Right lobe of liver (tissue), 6 donors: ENCODE measurements around the gene ACTRT2. TPM values are rescaled to one million over a fixed set of nuclear protein-coding genes. Genes with fewer than 3 reads are reported as not detected.

Source experiments
- ATAC-seq, 4 donors: fragments of 200-7000 bp; cut with Tn5 transposase; one replicate each; pipeline ENCODE4 v1.9.1; 2020; ENCODE audit warnings: mild to moderate bottlenecking in 4 of 4, moderate library complexity in 4 of 4
- DNase-seq, 3 donors: peaks; one replicate each; pipeline ENCODE4 v3.0.0-alpha.2; 2020
- H3K27ac ChIP-seq, 3 donors: fragments of 200-600 bp; one replicate each; pipeline ENCODE4 v1.8.0; 2022
- H3K27me3 ChIP-seq, 2 donors: fragments of 200-600 bp; one replicate each; pipeline ENCODE4 v1.8.0; 2022
- H3K36me3 ChIP-seq, 4 donors: fragments of 200-600 bp; sonication (generic) in 1 of 4; one replicate each; pipeline versions ENCODE4 v1.5.1 to v1.8.0; 2017 to 2022; ENCODE audit warnings: control low read depth in 1 of 4
- H3K4me1 ChIP-seq, 4 donors: fragments of 200-600 bp; sonication (generic) in 1 of 4; one replicate each; pipeline versions ENCODE4 v1.5.1 to v1.8.0; 2017 to 2022; ENCODE audit warnings: control low read depth in 1 of 4
- H3K4me3 ChIP-seq, 3 donors: fragments of 200-600 bp; one replicate each; pipeline ENCODE4 v1.8.0; 2022
- H3K9me3 ChIP-seq, 4 donors: fragments of 200-600 bp; sonication (generic) in 1 of 4; one replicate each; pipeline versions ENCODE4 v1.5.1 to v1.8.0; 2017 to 2022; ENCODE audit warnings: control low read depth in 1 of 4
- POLR2A ChIP-seq: fragments of 450-650 bp; IDR thresholded peaks from one replicate; pipeline ENCODE4 v1.6.1; 2017; ENCODE audit warnings: antibody characterized with exemption, mild to moderate bottlenecking
- WGBS: methylation state at CpG from one replicate; pipeline ENCODE4 v1.1.6; 2018; ENCODE audit warnings: low coverage, low lambda C conversion rate; ENCODE audit not compliant: insufficient coverage; ENCODE audit errors: missing lambda C conversion rate; 5-methylcytosine and 5-hydroxymethylcytosine counted together
- intact Hi-C, 2 donors: fragments of 100-400 bp; cut with DNase I; formaldehyde crosslinking; loops; one replicate each; pipeline versions ENCODE4 v1.11.2 to v1.14.1; 2022
- total RNA-seq, 6 experiments: library from RNA; depleted of rRNA in 2 of 6; stranded (reverse); fragments of >200 nt in 2 of 6; fragmentation: NEBNext Ultra II Directional in 3 of 6; extraction: Animal tissue kit (Norgen Biotek cat#: 25700) in 3 of 6; gene quantifications; one replicate each; pipeline versions ENCODE4 v1.1.0 to v1.2.4, GENCODE V29; 2016 to 2023
- TF ChIP-seq, protein P1 (sequence below), 4 donors: fragments of 200-600 bp in 3 of 4; fragments of 450-650 bp in 1 of 4; IDR thresholded peaks; one replicate each; pipeline versions ENCODE4 v1.5.1 to v1.8.0; 2016 to 2022; ENCODE audit warnings: antibody characterized with exemption in 4 of 4, mild to moderate bottlenecking in 2 of 4
- donor health status: DM: no; HTN: yes; CAD: no.
- donor health status: DM: no; HTN: no; CAD: no.
- donor health status: DM: no; HTN: no; CAD: no.
- donor health status: DM: no; HTN: yes; CAD: no.
- donor health status: DM: no; HTN: yes; CAD: no.

The ACTRT2 gene
- total RNA-seq, 6 experiments from 2014 or later, result not detected

DNA sequence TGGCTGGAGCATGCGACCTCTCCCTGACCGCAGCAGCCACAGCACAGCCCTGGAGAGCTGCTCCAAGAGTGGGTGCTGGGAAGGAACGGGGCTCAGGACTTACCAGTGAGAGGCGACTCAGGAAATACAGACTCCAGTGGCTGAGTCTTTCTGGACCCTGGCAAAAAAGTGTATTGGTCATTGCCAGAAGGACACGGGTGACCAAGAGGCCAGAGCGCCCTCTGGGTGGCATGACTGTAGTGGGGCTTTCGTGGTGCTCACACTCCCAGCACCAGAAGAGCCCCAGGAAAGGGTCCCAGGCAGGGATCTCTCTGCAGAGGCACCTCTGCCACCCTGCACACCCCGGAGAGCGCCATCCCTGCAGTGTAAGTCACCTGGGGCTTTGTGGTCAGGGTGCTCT lies 38.9 kb downstream of the ACTRT2 start:
- H3K4me3 ChIP-seq, result no peak overlapping the region
- no peak overlapping the region for H3K27ac ChIP-seq
- WGBS, result 66% methylated on average over 5 of the region's 9 CpGs
- no peaks in the 10 kb centered on the region for H3K36me3 ChIP-seq
- peak in 1 of 3 donors; percentile 23 for DNase-seq
- H3K4me1 ChIP-seq, result peaks cover 0 to 10% (median 3%) of the 10 kb centered on the region in 4 donors
- no peaks in the 10 kb centered on the region for H3K9me3 ChIP-seq
- intact Hi-C loops, result no loop called here
- ATAC-seq, result no peak
- TF ChIP-seq, protein P1, sequence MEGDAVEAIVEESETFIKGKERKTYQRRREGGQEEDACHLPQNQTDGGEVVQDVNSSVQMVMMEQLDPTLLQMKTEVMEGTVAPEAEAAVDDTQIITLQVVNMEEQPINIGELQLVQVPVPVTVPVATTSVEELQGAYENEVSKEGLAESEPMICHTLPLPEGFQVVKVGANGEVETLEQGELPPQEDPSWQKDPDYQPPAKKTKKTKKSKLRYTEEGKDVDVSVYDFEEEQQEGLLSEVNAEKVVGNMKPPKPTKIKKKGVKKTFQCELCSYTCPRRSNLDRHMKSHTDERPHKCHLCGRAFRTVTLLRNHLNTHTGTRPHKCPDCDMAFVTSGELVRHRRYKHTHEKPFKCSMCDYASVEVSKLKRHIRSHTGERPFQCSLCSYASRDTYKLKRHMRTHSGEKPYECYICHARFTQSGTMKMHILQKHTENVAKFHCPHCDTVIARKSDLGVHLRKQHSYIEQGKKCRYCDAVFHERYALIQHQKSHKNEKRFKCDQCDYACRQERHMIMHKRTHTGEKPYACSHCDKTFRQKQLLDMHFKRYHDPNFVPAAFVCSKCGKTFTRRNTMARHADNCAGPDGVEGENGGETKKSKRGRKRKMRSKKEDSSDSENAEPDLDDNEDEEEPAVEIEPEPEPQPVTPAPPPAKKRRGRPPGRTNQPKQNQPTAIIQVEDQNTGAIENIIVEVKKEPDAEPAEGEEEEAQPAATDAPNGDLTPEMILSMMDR (IDR thresholded peaks at IDR 0.05), result no peak
- no peak for TF ChIP-seq POLR2A
- H3K27me3 ChIP-seq, result peaks cover 0 to 27% of the 10 kb centered on the region in 2 donors

- intact Hi-C loops, result no loop called here
- Histone ChIP-seq H3K27ac (no peak overlapping the region), H3K4me1 (peaks cover 0 to 10% (median 3%) of the 10 kb centered on the region in 4 donors), H3K4me3 (no peak overlapping the region), H3K9me3 (no peaks in the 10 kb centered on the region), H3K36me3 (no peaks in the 10 kb centered on the region), H3K27me3 (peaks cover 0 to 27% of the 10 kb centered on the region in 2 donors)
- DNase-seq (peak in 1 of 3 donors; percentile 37), ATAC-seq (no peak)
- TF ChIP-seq POLR2A, result no peak
- TF ChIP-seq, protein P1 (IDR thresholded peaks at IDR 0.05), result no peak
- 34% methylated on average over 3 of the region's 15 CpGs for WGBS
Measured at GRCh38 chr1:3060601-3061551, 39.6 kb downstream of the ACTRT2 start.

DNA sequence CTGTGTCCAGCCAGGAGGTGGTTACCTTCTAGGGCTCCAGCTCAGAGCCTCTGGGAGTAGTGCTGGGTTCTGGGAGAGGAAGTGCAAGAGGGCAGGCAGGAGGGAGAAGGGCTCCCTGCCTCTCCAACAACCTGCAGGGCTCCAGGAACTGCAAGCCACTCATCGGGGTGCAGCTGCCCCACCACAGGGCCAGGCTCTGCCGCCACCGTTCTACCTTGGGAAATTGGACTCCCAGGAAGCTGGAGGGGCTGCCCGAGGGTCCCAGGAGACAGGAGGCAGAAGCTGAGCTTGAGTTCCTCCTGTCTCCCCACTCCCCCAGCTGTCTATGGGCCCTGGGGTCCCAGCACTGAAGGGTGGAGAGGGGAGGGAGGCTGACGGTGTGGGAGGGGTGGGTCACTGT lies 40.3 kb downstream of the ACTRT2 start:
- TF ChIP-seq, protein P1 (IDR thresholded peaks at IDR 0.05), result no peak
- no peak for TF ChIP-seq POLR2A
- DNase-seq (no peak), ATAC-seq (no peak)
- Histone ChIP-seq H3K4me1 (peaks cover 0 to 10% (median 3%) of the 10 kb centered on the region in 4 donors), H3K9me3 (no peaks in the 10 kb centered on the region), H3K36me3 (no peaks in the 10 kb centered on the region), H3K4me3 (no peak overlapping the region), H3K27ac (no peak overlapping the region), H3K27me3 (peaks cover 0 to 27% of the 10 kb centered on the region in 2 donors)
- no CpG with 5 or more reads among the region's 5 CpGs for WGBS
- intact Hi-C loops, result no loop called here

DNA sequence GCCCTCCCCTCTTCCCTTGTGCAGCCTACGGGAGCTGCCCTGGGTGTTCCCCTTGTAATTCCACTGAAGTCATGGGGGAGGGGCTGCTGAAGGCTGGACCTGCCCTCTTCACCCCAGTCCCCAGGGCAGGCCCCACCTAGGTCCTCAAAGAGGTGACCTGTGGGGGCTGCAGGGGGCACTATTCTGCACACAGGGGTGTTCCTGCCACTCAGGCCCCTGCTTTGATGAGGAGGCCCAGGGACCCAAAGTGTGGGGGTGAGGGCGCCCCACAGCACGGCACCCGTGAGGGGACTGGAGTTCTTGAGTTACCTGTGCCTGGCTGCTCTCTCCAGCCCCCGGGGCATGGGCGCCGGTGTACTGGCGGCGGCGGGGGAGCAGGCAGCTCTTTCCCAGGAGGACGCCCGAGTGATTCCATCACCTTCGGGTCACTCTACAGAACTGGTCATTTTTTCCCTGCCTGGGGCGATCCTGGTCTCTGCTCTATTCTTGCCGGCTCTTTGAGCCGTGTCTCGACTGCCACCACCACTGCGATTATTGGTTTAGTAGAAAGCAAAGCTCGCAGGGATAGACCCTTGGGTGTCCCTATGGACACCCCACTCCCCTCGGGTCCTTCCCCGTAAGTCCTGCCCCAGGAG lies 40.8 kb downstream of the ACTRT2 start:
- intact Hi-C loops, result no loop called here
- WGBS, result 23% methylated on average over 6 of the region's 21 CpGs
- H3K27me3 ChIP-seq, result peaks cover 0 to 27% of the 10 kb centered on the region in 2 donors
- TF ChIP-seq POLR2A, result no peak
- TF ChIP-seq, protein P1 (IDR thresholded peaks at IDR 0.05), result no peak
- H3K4me3 ChIP-seq, result no peak overlapping the region
- H3K4me1 ChIP-seq, result peaks cover 0 to 10% (median 3%) of the 10 kb centered on the region in 4 donors
- no peaks in the 10 kb centered on the region for H3K9me3 ChIP-seq
- ATAC-seq, result no peak
- no peaks in the 10 kb centered on the region for H3K36me3 ChIP-seq
- peak in 1 of 3 donors; percentile 38 for DNase-seq
- no peak overlapping the region for H3K27ac ChIP-seq
